ENCODE measurements around the gene VPS36. TPM values are rescaled to one million over a fixed set of nuclear protein-coding genes. Genes with fewer than 3 reads are reported as not detected.

Gene VPS36
- total and polyA plus RNA-seq, 2 of the 8 experiments (the other 6 are each of a cell fraction or from before 2014, with no cell fraction given), result 14.1 to 19.8 TPM

DNA sequence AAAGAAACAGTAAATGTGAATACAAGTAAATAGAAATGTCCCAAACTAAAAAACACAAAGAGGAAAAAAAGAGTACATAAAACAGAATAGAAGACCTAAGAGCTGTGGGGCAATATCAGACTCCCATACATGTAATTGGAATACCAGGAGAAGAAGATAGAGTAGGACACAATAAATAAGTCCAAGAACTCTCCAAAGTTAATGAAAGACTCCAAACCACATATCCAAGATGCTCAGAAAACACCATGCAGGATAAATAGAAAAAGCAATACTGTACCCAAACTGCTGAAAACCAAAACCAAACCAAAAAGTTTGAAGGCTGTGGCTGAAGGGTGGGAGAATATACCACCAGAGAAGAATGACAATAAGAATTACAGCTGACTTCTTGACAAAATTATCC, 62.7 kb downstream of the VPS36 start:
- Histone ChIP-seq H3K9ac (replicated peaks in 1 of 4; ENCODE audit: extremely low read depth in 1 of 4, low read depth in 3 of 4, low read length in 3 of 4) (no peak overlapping the region), H4K20me1 (replicated peaks in 1 of 2; ENCODE audit: control insufficient read depth in 1 of 2, insufficient read depth in 2 of 2, low read length in 2 of 2) (no peaks in the 10 kb centered on the region), H2BK120ac (replicated peaks; ENCODE audit: low read depth, low read length) (no peak overlapping the region), H2AFZ (ENCODE audit: low read length) (no peak overlapping the region), H3K9me3 (ENCODE audit: insufficient read depth in 2 of 2, low read depth in 1 of 2, low read length in 1 of 2) (no peaks in the 10 kb centered on the region), H3K56ac (replicated peaks; ENCODE audit: insufficient read length, low read depth, low read length) (no peak overlapping the region), H2BK5ac (ENCODE audit: low read depth, low read length) (no peak overlapping the region), H3K79me1 (ENCODE audit: low read depth, low read length) (no peaks in the 10 kb centered on the region), H4K5ac (ENCODE audit: insufficient read length, low read depth, low read length) (no peak overlapping the region), H3K36me3 (ENCODE audit: control insufficient read depth in 2 of 4, insufficient read depth in 4 of 4, low read length in 3 of 4) (no peaks in the 10 kb centered on the region), H3K79me2 (ENCODE audit: control insufficient read depth in 1 of 2, insufficient read depth in 2 of 2, low read length in 2 of 2) (no peaks in the 10 kb centered on the region), H2AK5ac (ENCODE audit: low read depth, low read length) (no peak overlapping the region), H3K27me3 (replicated peaks in 1 of 4; ENCODE audit: control insufficient read depth in 3 of 4, extremely low read depth in 1 of 4, insufficient read depth in 3 of 4, low read length in 3 of 4) (no peaks in the 10 kb centered on the region), H3K4me3 (ENCODE audit: extremely low read depth in 1 of 4, insufficient read depth in 2 of 4, low read depth in 3 of 4, low read length in 4 of 4) (no peak overlapping the region), H3K27ac (ENCODE audit: low read depth, low read length) (no peak overlapping the region), H3K4ac (replicated peaks; ENCODE audit: insufficient read length, low read depth, low read length) (no peak overlapping the region), H3K4me1 (replicated peaks in 1 of 4; ENCODE audit: control insufficient read depth in 3 of 4, insufficient read depth in 4 of 4, low read length in 3 of 4) (no peaks in the 10 kb centered on the region), H4K91ac (replicated peaks; ENCODE audit: insufficient read length, low read length) (no peak overlapping the region), H2BK12ac (ENCODE audit: low read depth, low read length) (no peak overlapping the region), H4K8ac (ENCODE audit: extremely low read depth, insufficient read depth, low read length) (no peak overlapping the region), H3K23me2 (ENCODE audit: low read depth, low read length) (no peaks in the 10 kb centered on the region), H3K4me2 (ENCODE audit: insufficient read depth in 1 of 2, low read depth in 2 of 2, low read length in 2 of 2) (no peak overlapping the region), H2BK15ac (ENCODE audit: low read length) (no peak overlapping the region), H3K14ac (ENCODE audit: insufficient read length) (no peak overlapping the region), H3K18ac (ENCODE audit: extremely low read depth, low read length) (no peak overlapping the region), H2BK20ac (ENCODE audit: low read length) (no peak overlapping the region), H3K23ac (ENCODE audit: insufficient read length) (no peak overlapping the region)
- ChIA-PET CTCF (ENCODE audit: partially characterized antibody) (interaction anchor here (0.8 to 1.3 kb wide), 4 partner anchors 14 to 63 kb away, joined by 3 to 4 read pairs (median 4); partner anchors contain the start of genes THSD1 and VPS36), POLR2A (ENCODE audit: partially characterized antibody) (no interaction called here)
- DNase-seq (ENCODE audit: low read depth in 1 of 2, low spot score in 2 of 2), result no peak
- no peak for FAIRE-seq
- TF ChIP-seq BACH1 (IDR thresholded peaks at IDR 0.05; ENCODE audit: low read length), result no peak
- TF ChIP-seq, protein P1, sequence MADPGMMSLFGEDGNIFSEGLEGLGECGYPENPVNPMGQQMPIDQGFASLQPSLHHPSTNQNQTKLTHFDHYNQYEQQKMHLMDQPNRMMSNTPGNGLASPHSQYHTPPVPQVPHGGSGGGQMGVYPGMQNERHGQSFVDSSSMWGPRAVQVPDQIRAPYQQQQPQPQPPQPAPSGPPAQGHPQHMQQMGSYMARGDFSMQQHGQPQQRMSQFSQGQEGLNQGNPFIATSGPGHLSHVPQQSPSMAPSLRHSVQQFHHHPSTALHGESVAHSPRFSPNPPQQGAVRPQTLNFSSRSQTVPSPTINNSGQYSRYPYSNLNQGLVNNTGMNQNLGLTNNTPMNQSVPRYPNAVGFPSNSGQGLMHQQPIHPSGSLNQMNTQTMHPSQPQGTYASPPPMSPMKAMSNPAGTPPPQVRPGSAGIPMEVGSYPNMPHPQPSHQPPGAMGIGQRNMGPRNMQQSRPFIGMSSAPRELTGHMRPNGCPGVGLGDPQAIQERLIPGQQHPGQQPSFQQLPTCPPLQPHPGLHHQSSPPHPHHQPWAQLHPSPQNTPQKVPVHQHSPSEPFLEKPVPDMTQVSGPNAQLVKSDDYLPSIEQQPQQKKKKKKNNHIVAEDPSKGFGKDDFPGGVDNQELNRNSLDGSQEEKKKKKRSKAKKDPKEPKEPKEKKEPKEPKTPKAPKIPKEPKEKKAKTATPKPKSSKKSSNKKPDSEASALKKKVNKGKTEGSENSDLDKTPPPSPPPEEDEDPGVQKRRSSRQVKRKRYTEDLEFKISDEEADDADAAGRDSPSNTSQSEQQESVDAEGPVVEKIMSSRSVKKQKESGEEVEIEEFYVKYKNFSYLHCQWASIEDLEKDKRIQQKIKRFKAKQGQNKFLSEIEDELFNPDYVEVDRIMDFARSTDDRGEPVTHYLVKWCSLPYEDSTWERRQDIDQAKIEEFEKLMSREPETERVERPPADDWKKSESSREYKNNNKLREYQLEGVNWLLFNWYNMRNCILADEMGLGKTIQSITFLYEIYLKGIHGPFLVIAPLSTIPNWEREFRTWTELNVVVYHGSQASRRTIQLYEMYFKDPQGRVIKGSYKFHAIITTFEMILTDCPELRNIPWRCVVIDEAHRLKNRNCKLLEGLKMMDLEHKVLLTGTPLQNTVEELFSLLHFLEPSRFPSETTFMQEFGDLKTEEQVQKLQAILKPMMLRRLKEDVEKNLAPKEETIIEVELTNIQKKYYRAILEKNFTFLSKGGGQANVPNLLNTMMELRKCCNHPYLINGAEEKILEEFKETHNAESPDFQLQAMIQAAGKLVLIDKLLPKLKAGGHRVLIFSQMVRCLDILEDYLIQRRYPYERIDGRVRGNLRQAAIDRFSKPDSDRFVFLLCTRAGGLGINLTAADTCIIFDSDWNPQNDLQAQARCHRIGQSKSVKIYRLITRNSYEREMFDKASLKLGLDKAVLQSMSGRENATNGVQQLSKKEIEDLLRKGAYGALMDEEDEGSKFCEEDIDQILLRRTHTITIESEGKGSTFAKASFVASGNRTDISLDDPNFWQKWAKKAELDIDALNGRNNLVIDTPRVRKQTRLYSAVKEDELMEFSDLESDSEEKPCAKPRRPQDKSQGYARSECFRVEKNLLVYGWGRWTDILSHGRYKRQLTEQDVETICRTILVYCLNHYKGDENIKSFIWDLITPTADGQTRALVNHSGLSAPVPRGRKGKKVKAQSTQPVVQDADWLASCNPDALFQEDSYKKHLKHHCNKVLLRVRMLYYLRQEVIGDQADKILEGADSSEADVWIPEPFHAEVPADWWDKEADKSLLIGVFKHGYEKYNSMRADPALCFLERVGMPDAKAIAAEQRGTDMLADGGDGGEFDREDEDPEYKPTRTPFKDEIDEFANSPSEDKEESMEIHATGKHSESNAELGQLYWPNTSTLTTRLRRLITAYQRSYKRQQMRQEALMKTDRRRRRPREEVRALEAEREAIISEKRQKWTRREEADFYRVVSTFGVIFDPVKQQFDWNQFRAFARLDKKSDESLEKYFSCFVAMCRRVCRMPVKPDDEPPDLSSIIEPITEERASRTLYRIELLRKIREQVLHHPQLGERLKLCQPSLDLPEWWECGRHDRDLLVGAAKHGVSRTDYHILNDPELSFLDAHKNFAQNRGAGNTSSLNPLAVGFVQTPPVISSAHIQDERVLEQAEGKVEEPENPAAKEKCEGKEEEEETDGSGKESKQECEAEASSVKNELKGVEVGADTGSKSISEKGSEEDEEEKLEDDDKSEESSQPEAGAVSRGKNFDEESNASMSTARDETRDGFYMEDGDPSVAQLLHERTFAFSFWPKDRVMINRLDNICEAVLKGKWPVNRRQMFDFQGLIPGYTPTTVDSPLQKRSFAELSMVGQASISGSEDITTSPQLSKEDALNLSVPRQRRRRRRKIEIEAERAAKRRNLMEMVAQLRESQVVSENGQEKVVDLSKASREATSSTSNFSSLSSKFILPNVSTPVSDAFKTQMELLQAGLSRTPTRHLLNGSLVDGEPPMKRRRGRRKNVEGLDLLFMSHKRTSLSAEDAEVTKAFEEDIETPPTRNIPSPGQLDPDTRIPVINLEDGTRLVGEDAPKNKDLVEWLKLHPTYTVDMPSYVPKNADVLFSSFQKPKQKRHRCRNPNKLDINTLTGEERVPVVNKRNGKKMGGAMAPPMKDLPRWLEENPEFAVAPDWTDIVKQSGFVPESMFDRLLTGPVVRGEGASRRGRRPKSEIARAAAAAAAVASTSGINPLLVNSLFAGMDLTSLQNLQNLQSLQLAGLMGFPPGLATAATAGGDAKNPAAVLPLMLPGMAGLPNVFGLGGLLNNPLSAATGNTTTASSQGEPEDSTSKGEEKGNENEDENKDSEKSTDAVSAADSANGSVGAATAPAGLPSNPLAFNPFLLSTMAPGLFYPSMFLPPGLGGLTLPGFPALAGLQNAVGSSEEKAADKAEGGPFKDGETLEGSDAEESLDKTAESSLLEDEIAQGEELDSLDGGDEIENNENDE (IDR thresholded peaks at IDR 0.05; ENCODE audit: insufficient replicate concordance, low read length), result no peak

All from H1 (cell line).